NCI-H2227 (cell line): Measurements from ENCODE around the gene LRRTM3.

Experiments used
- DNase-seq: peaks from one replicate; lab custom pipeline; 2025; ENCODE audit not compliant: unreplicated experiment; lab: John Stamatoyannopoulos, UW

Gene LRRTM3

GRCh38 chr10:66925896-66926715 is at the start of gene LRRTM3:
TSS of gene LRRTM3 (plus strand) at chr10:66926036.
- peak; percentile 82 for DNase-seq

DNA sequence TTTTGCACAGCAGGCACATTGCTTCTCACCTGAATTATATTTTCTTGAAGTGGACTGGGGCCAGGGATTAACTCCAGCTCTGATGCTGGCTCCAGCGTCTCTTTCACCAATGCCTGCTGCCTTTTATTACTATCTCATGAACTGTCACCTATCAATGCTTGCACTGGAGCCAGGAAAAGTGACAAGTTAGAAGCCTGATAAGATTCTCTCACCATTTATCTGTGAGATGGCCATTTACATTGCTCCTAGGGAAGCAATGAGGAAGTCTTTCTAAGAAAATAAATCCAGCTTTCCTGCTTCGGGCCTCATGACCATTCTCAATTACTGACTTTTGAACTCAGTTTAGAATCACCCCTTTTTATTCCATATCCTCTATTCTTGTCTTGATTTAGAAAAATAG is 48.5 kb upstream of the LRRTM3 start:
- DNase-seq = no peak

GRCh38 chr10:66880292-66880691 is 45.5 kb upstream of the LRRTM3 start:
- DNase-seq = no peak

GRCh38 chr10:66880826-66881225 is 45.0 kb upstream of the LRRTM3 start:
- DNase-seq = no peak

- DNase-seq = no peak
Measured at GRCh38 chr10:66881814-66882213, 44.0 kb upstream of the LRRTM3 start.

- no peak for DNase-seq
Measured at GRCh38 chr10:66882271-66882670, 43.6 kb upstream of the LRRTM3 start.

DNA sequence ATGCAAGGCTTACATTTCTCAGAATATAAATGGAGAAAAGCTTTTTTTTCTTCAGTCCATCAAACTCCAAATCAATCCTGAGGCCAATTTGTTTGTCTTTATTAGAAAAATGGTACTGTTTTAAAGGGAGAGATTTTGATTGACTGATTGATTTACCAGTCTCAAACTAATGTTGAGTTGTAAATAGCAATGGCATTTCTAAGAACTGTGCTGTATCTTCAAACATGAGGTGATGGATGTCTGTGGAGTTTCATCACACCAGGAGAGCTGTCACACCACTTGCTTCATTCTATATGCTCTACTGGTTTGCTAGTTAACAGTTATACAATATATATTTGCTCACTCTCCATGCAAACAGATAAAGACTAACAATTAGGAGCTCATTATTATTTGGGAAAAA is 39.0 kb upstream of the LRRTM3 start:
- no peak for DNase-seq

GRCh38 chr10:66888237-66888636 is 37.6 kb upstream of the LRRTM3 start:
- DNase-seq = no peak

- DNase-seq = no peak
Measured at GRCh38 chr10:66892871-66893270, 33.0 kb upstream of the LRRTM3 start.

GRCh38 chr10:66910671-66911070 is 15.2 kb upstream of the LRRTM3 start:
- no peak for DNase-seq

DNA sequence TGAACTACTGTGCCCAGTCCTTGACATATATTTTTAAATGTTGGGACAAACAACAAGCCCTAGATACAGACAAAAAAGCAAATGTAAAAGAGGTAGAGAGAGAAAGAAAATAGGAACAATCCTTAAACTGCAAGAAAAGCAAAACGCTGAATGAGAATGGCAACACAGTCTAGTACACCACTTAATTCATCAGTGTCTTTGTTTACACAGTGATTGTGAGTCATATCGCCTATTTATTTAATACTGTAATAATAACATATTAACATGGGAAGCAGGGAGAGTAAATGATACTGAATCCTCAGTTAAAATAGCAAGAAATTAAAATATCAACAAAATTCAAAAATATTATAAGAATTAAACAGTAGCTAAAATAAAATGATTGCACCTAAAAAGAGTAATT is 9.8 kb upstream of the LRRTM3 start:
- no peak for DNase-seq

GRCh38 chr10:66917104-66917503 is 8.7 kb upstream of the LRRTM3 start:
- no peak for DNase-seq

DNA sequence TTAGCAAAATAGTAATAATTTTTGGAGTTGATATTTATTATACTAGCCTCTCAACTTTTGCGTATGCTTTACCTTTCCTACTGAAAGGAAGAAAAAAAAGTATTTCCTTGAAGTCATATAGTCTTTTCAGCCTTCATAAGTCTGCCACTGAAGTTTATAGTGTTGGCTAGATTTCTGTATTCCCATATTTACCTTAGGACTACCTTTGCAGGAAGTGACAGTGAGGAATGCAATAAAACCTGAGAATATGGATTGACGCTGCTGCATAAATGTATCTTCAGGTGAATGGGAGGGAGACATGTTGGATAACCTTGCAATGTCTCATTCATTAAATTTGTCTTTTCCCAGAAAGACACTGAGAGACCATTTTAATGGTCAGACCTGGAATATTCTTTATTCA is 6.6 kb upstream of the LRRTM3 start:
- DNase-seq = no peak

GRCh38 chr10:66924674-66925345 is 1.0 kb upstream of the LRRTM3 start:
- DNase-seq = no peak

DNA sequence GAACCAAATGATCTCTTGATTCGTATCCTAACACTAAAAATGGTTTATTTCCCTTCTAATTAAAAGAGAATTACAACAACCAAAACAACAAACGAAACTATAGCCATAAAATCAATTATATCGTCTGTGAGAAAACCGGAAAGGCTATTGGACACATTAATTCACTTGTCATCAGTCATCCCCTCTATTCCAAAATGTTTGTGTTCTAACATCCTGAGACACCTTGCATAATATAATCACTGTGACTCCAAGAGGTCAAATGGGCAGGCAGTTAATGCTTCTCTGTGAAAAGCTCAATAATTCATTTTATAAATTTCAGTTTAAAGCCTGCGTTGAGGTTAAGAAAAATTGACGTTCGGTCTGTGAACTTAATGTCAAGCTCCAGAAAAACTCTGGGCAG is 463 bp upstream of the LRRTM3 start:
- DNase-seq = no peak

DNA sequence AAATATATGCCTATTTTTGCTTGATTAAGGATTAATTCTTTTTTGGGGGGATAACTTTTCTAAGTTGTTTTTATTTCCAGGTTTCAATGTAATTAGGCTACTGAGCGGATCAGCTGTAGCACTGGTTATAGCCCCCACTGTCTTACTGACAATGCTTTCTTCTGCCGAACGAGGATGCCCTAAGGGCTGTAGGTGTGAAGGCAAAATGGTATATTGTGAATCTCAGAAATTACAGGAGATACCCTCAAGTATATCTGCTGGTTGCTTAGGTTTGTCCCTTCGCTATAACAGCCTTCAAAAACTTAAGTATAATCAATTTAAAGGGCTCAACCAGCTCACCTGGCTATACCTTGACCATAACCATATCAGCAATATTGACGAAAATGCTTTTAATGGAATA is 1.0 kb downstream of the LRRTM3 start:
- no peak for DNase-seq

- DNase-seq = no peak
Measured at GRCh38 chr10:66927251-66927935, 1.6 kb downstream of the LRRTM3 start.

- peak; percentile 37 for DNase-seq
Measured at GRCh38 chr10:66927971-66928770, 2.3 kb downstream of the LRRTM3 start.

DNA sequence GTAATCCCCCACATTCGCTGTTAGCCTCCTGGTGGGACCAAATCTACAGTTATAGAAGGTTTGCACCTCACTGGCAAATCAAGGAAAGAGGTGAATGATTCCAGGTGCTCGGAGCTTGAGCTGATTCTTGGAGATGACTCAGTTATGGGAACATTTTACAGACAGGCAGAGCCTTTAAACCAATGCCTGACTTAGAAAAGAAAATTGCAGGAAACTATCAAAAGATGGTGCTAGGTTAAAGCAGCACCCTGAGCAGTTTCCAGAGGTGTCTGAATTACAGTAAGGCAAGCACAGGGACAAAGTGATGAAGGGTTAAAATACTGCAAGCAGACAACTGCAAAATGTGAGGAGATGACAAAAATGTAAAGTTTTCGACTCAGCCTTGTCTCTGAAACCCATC is 2.9 kb downstream of the LRRTM3 start:
- DNase-seq = no peak

- DNase-seq = no peak
Measured at GRCh38 chr10:66929375-66929774, 3.5 kb downstream of the LRRTM3 start.

- peak; percentile 46 for DNase-seq
Measured at GRCh38 chr10:66931340-66931948, 5.6 kb downstream of the LRRTM3 start.
